Fibroblast of lung (primary cell): ENCODE measurements around the gene ST3GAL6.

ENCODE experiments used
- CTCF ChIP-seq, 2 donors: IDR thresholded peaks in 1 of 2; conservative IDR thresholded peaks in 1 of 2; 1 replicate in 1 of 2; 2 replicates in 1 of 2; pipeline ENCODE4 v1.5.1; 2011 to 2012; ENCODE audit warnings: low read length in 2 of 2, control low read depth in 1 of 2, inconsistent platforms in 1 of 2, low read depth in 1 of 2, mild to moderate bottlenecking in 1 of 2
- EZH2 ChIP-seq: IDR thresholded peaks from 2 replicates; pipeline ENCODE4 v1.5.1; 2012; ENCODE audit warnings: low read length, control low read depth, mild to moderate bottlenecking; ENCODE audit errors: missing control alignments

- TF ChIP-seq CTCF (conservative IDR thresholded peaks at IDR 0.05 in 1 of 2, IDR thresholded peaks at IDR 0.05 in 1 of 2; ENCODE audit: low read depth in 1 of 2, low read length in 2 of 2) (no peak), EZH2 (no peak)
These were observed 80.3 kb downstream of the ST3GAL6 start for GRCh38 chr3:98843266-98843959.
